Cardiac muscle cell (in vitro differentiated cells and primary cell): Measurements from ENCODE around the gene PLCH2. TPM values are rescaled to one million over a fixed set of nuclear protein-coding genes. Genes with fewer than 3 reads are reported as not detected.

Source experiments
- DNase-seq, 2 donors: peaks; one replicate each; pipeline versions ENCODE4 v3.0.0 to v3.0.0-alpha.2; 2010 to 2017; ENCODE audit warnings: low read depth in 1 of 2, low spot score in 1 of 2
- H3K27ac ChIP-seq: fragments of 200-600 bp; sonication (generic); 2 replicates; pipeline ENCODE4 v1.5.1; 2016
- H3K27me3 ChIP-seq: fragments of 200-600 bp; sonication (generic); 2 replicates; pipeline ENCODE4 v1.6.0; 2016; ENCODE audit warnings: control low read depth
- H3K36me3 ChIP-seq: fragments of 200-600 bp; sonication (generic); 2 replicates; pipeline ENCODE4 v1.5.1; 2016; ENCODE audit warnings: control low read depth
- H3K4me1 ChIP-seq: fragments of 200-600 bp; sonication (generic); 2 replicates; pipeline ENCODE4 v1.8.1; 2017; ENCODE audit warnings: low read depth, mild to moderate bottlenecking, mixed run types
- H3K4me3 ChIP-seq: fragments of 200-600 bp; sonication (generic); 2 replicates; pipeline ENCODE4 v1.5.1; 2016; ENCODE audit warnings: mild to moderate bottlenecking
- H3K9me3 ChIP-seq: fragments of 200-600 bp; sonication (generic); 2 replicates; pipeline ENCODE4 v1.5.1; 2017; ENCODE audit warnings: low read depth, mild to moderate bottlenecking, control low read depth
- CTCF ChIP-seq: IDR thresholded peaks from 2 replicates; pipeline ENCODE4 v1.5.1; 2012; ENCODE audit warnings: low read depth, mild to moderate bottlenecking, low read length
- polyA plus RNA-seq: library from polyadenylated mRNA; unstranded; fragments of >200 nt; fragmentation: Nextera tagmentation; extraction: Ambion mirVana; gene quantifications from 2 replicates; pipeline ENCODE4 v1.2.1, GENCODE V29; 2016
- total RNA-seq: library from RNA; depleted of rRNA; stranded (reverse); fragments of >200 nt; gene quantifications from 2 replicates; pipeline ENCODE4 v1.2.3, GENCODE V29; 2016

The PLCH2 gene
- total and polyA plus RNA-seq, 2 experiments from 2014 or later, result 0.33 to 0.44 TPM

- Histone ChIP-seq H3K4me1 (no peaks in the 10 kb centered on the region), H3K9me3 (no peaks in the 10 kb centered on the region), H3K4me3 (no peak overlapping the region), H3K27me3 (no peaks in the 10 kb centered on the region), H3K27ac (no peak overlapping the region), H3K36me3 (no peaks in the 10 kb centered on the region)
- TF ChIP-seq CTCF, result no peak
- no peak for DNase-seq
Measured at GRCh38 chr1:2502661-2503553, 26.8 kb downstream of the PLCH2 start.

- H3K4me1 ChIP-seq, result no peaks in the 10 kb centered on the region
- H3K9me3 ChIP-seq, result no peaks in the 10 kb centered on the region
- H3K27ac ChIP-seq, result no peak overlapping the region
- no peak overlapping the region for H3K4me3 ChIP-seq
- no peak for DNase-seq
- H3K27me3 ChIP-seq, result no peaks in the 10 kb centered on the region
- H3K36me3 ChIP-seq, result no peaks in the 10 kb centered on the region
- TF ChIP-seq CTCF, result no peak
Measured at GRCh38 chr1:2503554-2504224, 27.6 kb downstream of the PLCH2 start.

GRCh38 chr1:2504225-2504948 is 28.3 kb downstream of the PLCH2 start:
- Histone ChIP-seq H3K9me3 (no peaks in the 10 kb centered on the region), H3K4me1 (no peaks in the 10 kb centered on the region), H3K27me3 (no peaks in the 10 kb centered on the region), H3K27ac (no peak overlapping the region), H3K4me3 (no peak overlapping the region), H3K36me3 (no peaks in the 10 kb centered on the region)
- no peak for TF ChIP-seq CTCF
- DNase-seq, result no peak

GRCh38 chr1:2504949-2505272 is 28.8 kb downstream of the PLCH2 start:
- Histone ChIP-seq H3K27ac (no peak overlapping the region), H3K4me1 (no peaks in the 10 kb centered on the region), H3K9me3 (no peaks in the 10 kb centered on the region), H3K27me3 (no peaks in the 10 kb centered on the region), H3K4me3 (no peak overlapping the region), H3K36me3 (no peaks in the 10 kb centered on the region)
- DNase-seq, result no peak
- no peak for TF ChIP-seq CTCF

- TF ChIP-seq CTCF, result no peak
- Histone ChIP-seq H3K4me1 (no peaks in the 10 kb centered on the region), H3K9me3 (no peaks in the 10 kb centered on the region), H3K27me3 (no peaks in the 10 kb centered on the region), H3K36me3 (no peaks in the 10 kb centered on the region), H3K4me3 (no peak overlapping the region), H3K27ac (no peak overlapping the region)
- DNase-seq, result no peak
Measured at GRCh38 chr1:2505461-2505994, 29.4 kb downstream of the PLCH2 start.
